Hepatocyte (in vitro differentiated cells): ENCODE results near the gene TSPAN3.

Source experiments
- CTCF ChIP-seq: fragments of 200-600 bp; sonication (generic); IDR thresholded peaks from 2 replicates; pipeline ENCODE4 v1.5.1; 2016; ENCODE audit warnings: antibody characterized with exemption, mild to moderate bottlenecking; ENCODE audit not compliant: poor library complexity
- EZH2 ChIP-seq: fragments of 200-600 bp; sonication (generic); IDR thresholded peaks from 2 replicates; pipeline ENCODE4 v1.6.1; 2016; ENCODE audit warnings: antibody characterized with exemption, mild to moderate bottlenecking, borderline replicate concordance

GRCh38 chr15:77107068-77107467, 36.2 kb upstream of the TSPAN3 start:
- TF ChIP-seq CTCF (no peak), EZH2 (no peak)
